GM12878 (cell line): Measurements from ENCODE around the gene RCC2. TPM values are rescaled to one million over a fixed set of nuclear protein-coding genes. Genes with fewer than 3 reads are reported as not detected.
A peak's percentile ranks its signal among the peaks of the same experiment; 100 is the strongest.

Source experiments
- ATAC-seq: fragments of 200-7000 bp; cut with Tn5 transposase; 3 replicates; pipeline ENCODE4 v1.9.1; 2020; ENCODE audit warnings: mild to moderate bottlenecking, moderate library complexity
- BruUV-seq: library from RNA; stranded (reverse); fragments of 400-500 nt; replicated peaks from 2 replicates; lab custom pipeline; 2021; lab: Mats Ljungman, UMichigan
- CTCF ChIA-PET: fragments of 300-600 bp; sonication (Branson Sonifier 250); formaldehyde crosslinking; extraction: SDS; loops from one replicate; lab custom pipeline; 2021; ENCODE audit warnings: inconsistent platforms; lab: Yijun Ruan, JAX
- POLR2A ChIA-PET: fragments of 350-600 bp; formaldehyde crosslinking; extraction: SDS; loops from one replicate; lab custom pipeline; 2021; ENCODE audit warnings: inconsistent platforms; lab: Charles Lee
- RAD21 ChIA-PET: fragments of 300-600 bp; sonication (Branson Sonifier 250); formaldehyde crosslinking; loops from one replicate; lab custom pipeline; 2023; ENCODE audit warnings: antibody characterized with exemption; ENCODE audit not compliant: unreplicated experiment; lab: Charles Lee
- SMC1A ChIA-PET: fragments of 300-600 bp; sonication (Branson Sonifier 250); formaldehyde crosslinking; loops from one replicate; lab custom pipeline; 2023; ENCODE audit not compliant: unreplicated experiment, uncharacterized antibody; lab: Charles Lee
- DNase-seq: peaks from one replicate; pipeline ENCODE4 v3.0.0-alpha.2; 2011; ENCODE audit warnings: low read depth, low spot score
- FAIRE-seq: peaks from 3 replicates; lab custom pipeline; 2011; peaks lifted over from hg19 to GRCh38; lab: Jason Lieb, UNC
- H2AFZ ChIP-seq: 2 replicates; pipeline ENCODE4 v1.6.0; 2011; ENCODE audit warnings: low read depth, low read length, control low read depth; ENCODE audit not compliant: control insufficient read depth
- H3K27ac ChIP-seq: 2 replicates; pipeline ENCODE4 v1.5.1; 2011; ENCODE audit warnings: control low read depth; ENCODE audit not compliant: control insufficient read depth, insufficient read depth
- H3K27me3 ChIP-seq, 2 experiments: replicated peaks in 1 of 2; 2 replicates each; pipeline versions ENCODE4 v1.6.0 to v1.6.1; 2011; ENCODE audit warnings: low read length in 1 of 2; ENCODE audit not compliant: control insufficient read depth in 2 of 2, insufficient read depth in 2 of 2
- H3K36me3 ChIP-seq, 2 experiments: 2 replicates each; pipeline ENCODE4 v1.5.1; 2011; ENCODE audit warnings: low read length in 1 of 2; ENCODE audit not compliant: control insufficient read depth in 2 of 2, insufficient read depth in 2 of 2
- H3K4me1 ChIP-seq: 2 replicates; pipeline ENCODE4 v1.6.1; 2011; ENCODE audit warnings: mild to moderate bottlenecking, low read length, moderate library complexity, mixed read lengths; ENCODE audit not compliant: control insufficient read depth, insufficient read depth
- H3K4me2 ChIP-seq: 2 replicates; pipeline ENCODE4 v1.6.0; 2011; ENCODE audit warnings: control low read depth; ENCODE audit not compliant: control insufficient read depth, insufficient read depth
- H3K4me3 ChIP-seq: fragments of 200-600 bp; sonication (generic); 2 replicates; pipeline ENCODE4 v1.5.1; 2016
- H3K79me2 ChIP-seq: 2 replicates; pipeline ENCODE4 v1.6.0; 2011; ENCODE audit warnings: low read length; ENCODE audit not compliant: control insufficient read depth, insufficient read depth
- H3K9ac ChIP-seq: 2 replicates; pipeline ENCODE4 v1.8.0; 2011; ENCODE audit warnings: low read length, control low read depth, mixed read lengths; ENCODE audit not compliant: control insufficient read depth, insufficient read depth
- H3K9me3 ChIP-seq: replicated peaks from 3 replicates; pipeline ENCODE4 v1.5.1; 2011; ENCODE audit warnings: mild to moderate bottlenecking, low read length; ENCODE audit not compliant: control insufficient read depth, insufficient read depth
- H4K20me1 ChIP-seq: 2 replicates; pipeline ENCODE4 v1.6.0; 2011; ENCODE audit not compliant: control insufficient read depth, insufficient read depth
- ASH2L ChIP-seq: fragments of 300-600, 200-600 bp; sonication (generic); IDR thresholded peaks from 2 replicates; pipeline ENCODE4 v1.6.1; 2017; ENCODE audit warnings: low read depth, mild to moderate bottlenecking, borderline replicate concordance
- CEBPB ChIP-seq, 2 experiments: fragments of 150-350 bp in 1 of 2; IDR thresholded peaks; 2 replicates each; pipeline ENCODE4 v1.6.1; 2012 to 2014; ENCODE audit warnings: low read depth in 2 of 2, low read length in 2 of 2, borderline replicate concordance in 1 of 2, inconsistent platforms in 1 of 2
- NFXL1 ChIP-seq: fragments of 450-650 bp; IDR thresholded peaks from 2 replicates; pipeline ENCODE4 v1.6.1; 2017; ENCODE audit warnings: antibody characterized with exemption, mild to moderate bottlenecking, borderline replicate concordance
- SIX5 ChIP-seq: IDR thresholded peaks from 2 replicates; pipeline ENCODE4 v1.6.1; 2011; ENCODE audit warnings: mild to moderate bottlenecking, low read depth, low read length, moderate library complexity; ENCODE audit not compliant: severe bottlenecking
- WGBS: methylation state at CpG from one replicate; pipeline ENCODE4 v1.1.6; 2016; ENCODE audit warnings: low lambda C conversion rate; ENCODE audit not compliant: insufficient replicate concordance, insufficient coverage; ENCODE audit errors: missing lambda C conversion rate; 5-methylcytosine and 5-hydroxymethylcytosine counted together
- in situ Hi-C: fragments of 300-500 bp; cut with MboI; formaldehyde crosslinking; loops from 9 replicates; pipeline ENCODE4 v1.14.3; 2018; ENCODE audit warnings: mixed read lengths
- intact Hi-C: fragments of 100-400 bp; cut with micrococcal nuclease; formaldehyde crosslinking; loops from one replicate; pipeline ENCODE4 v1.14.2; 2022; ENCODE audit not compliant: unreplicated experiment
- polyA plus RNA-seq, 11 experiments: library from polyadenylated mRNA; depleted of rRNA in 4 of 11; unstranded in 6 of 11; stranded (reverse) in 5 of 11; fragments of >200 nt; fragmentation: Nextera tagmentation in 4 of 11; fragmentation: Illumina TruSeq in 1 of 11; extraction: Ambion mirVana in 4 of 11; extraction: Trizol in 1 of 11; gene quantifications; 1 replicate in 1 of 11; 2 replicates in 10 of 11; pipeline versions ENCODE4 v1.2.1 to v1.2.3, GENCODE V29; 2011 to 2016; ENCODE audit warnings: inconsistent platforms in 2 of 11, missing spikeins in 2 of 11, low read depth in 1 of 11
- total RNA-seq, 4 experiments: library from RNA; depleted of rRNA in 3 of 4; stranded (reverse); fragments of >200 nt in 3 of 4; fragmentation: Illumina TruSeq in 1 of 4; extraction: Trizol in 1 of 4; gene quantifications; 2 replicates each; pipeline versions ENCODE4 v1.2.1 to v1.2.3, GENCODE V29; 2013 to 2021

The RCC2 gene
- total and polyA plus RNA-seq, 10 of the 15 experiments (the other 5 are each of a cell fraction or from before 2014, with no cell fraction given) = 10.7 to 176 (median 85.5) TPM

DNA sequence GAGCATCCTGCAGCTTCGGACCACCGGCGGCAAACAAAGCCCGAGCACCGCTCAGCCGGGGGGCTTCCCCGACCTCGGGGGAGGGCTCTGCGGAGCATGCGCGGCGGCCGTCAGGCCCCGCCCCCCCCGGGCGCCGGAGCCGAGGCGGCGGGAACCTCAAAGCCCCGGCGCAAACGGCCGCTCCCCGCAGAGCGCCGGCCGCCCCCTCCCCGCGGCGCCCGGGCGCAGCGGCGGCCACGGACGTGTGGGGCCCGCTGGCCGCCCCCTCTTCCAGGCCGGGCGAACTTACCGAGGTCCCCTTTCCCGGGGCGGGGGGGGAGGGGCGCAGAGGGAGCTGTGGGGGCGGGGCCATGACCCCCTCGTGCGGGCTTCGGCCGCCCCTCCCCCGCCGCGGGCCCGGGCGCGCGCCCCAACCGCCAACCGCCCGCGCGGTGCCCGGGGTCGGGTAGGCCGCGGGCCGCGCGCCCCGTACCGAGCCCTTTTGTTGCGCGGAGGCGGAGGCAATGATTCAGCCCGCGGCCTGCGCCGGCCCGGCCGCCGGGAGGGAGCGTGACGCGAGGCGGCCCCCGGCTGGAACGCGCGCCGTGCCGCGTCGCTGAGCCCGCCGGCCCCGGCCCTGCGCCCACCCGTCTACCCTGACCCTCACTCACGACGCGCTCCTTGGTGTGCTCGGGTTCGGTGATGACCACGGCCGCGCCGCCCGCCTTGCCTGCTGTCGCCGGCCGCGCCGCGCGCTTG, 1.7 kb downstream of the RCC2 start (continued):
- TF ChIP-seq SIX5 (no peak), CEBPB (IDR thresholded peaks at IDR 0.05; ENCODE audit: borderline replicate concordance in 1 of 2, low read depth in 2 of 2, low read length in 2 of 2) (no peak)

DNA sequence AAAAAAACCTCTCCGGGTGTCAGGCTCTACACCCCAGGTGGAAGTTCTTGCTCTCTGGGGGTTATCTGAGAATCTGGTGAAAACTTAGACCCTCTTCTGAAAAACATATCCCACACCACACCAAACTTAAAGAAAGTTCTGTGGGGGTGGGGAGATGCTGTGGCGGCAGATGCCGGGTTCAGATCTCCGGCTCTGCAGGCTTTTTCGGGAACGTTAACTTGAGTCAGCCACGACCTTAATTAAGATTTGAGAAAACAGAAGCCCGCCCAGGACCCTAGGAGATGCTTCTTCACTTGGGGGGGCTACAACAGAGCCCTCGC, 2.3 kb downstream of the RCC2 start:
- WGBS = under 1% methylated on average over 9 of the region's 9 CpGs

More for the DNA sequence above, 2.3 kb downstream of the RCC2 start:
- Histone ChIP-seq H3K36me3 (peaks cover 8 to 13% of the 10 kb centered on the region in 2 experiments; a peak in 3 of 4 replicates), H4K20me1 (peaks cover 5% of the 10 kb centered on the region; the same call in 1 of the 2 replicates), H3K4me3 (peak overlapping the region; percentile 63), H3K4me2 (peak overlapping the region; percentile 95), H2AFZ (no peak overlapping the region; the same call in 1 of the 2 replicates), H3K9me3 (no peaks in the 10 kb centered on the region), H3K27ac (peak overlapping the region; percentile 80), H3K79me2 (peaks cover 65% of the 10 kb centered on the region), H3K9ac (peak overlapping the region; percentile 79), H3K4me1 (peaks cover 36% of the 10 kb centered on the region), H3K27me3 (no peaks in the 10 kb centered on the region)
- intact Hi-C loops (no loop called here), in situ Hi-C loops (no loop called here)
- POLR2A ChIA-PET = no interaction called here
- SMC1A ChIA-PET = no interaction called here
- 0 out of 2 replicates have a peak, but pooled peaks have one; percentile 9 for TF ChIP-seq ASH2L
- TF ChIP-seq NFXL1 = no peak
- RAD21 ChIA-PET = interaction anchor here (0.9 kb wide), 1 partner anchor 10 kb away, joined by 4 read pairs; no protein-coding TSS in a partner anchor
- FAIRE-seq (no peak), DNase-seq (no peak), ATAC-seq (no peak)
- BruUV-seq = no TSS peak
- CTCF ChIA-PET = interaction anchor here (1.5 kb wide), 1 partner anchor 15 kb away, joined by 4 read pairs; no protein-coding TSS in a partner anchor
